Measurements from ENCODE around the gene ALDH4A1.
"Not testable (repeated sequence)": the region's sequence is repeated elsewhere in the genome, so short reads cannot be mapped to it uniquely, and the experiment has no call there.

ALDH4A1 gene

GRCh38 chr1:18847723-18848122 lies 54.6 kb downstream of the ALDH4A1 start:
- DNase-seq = not testable (repeated sequence)

DNA sequence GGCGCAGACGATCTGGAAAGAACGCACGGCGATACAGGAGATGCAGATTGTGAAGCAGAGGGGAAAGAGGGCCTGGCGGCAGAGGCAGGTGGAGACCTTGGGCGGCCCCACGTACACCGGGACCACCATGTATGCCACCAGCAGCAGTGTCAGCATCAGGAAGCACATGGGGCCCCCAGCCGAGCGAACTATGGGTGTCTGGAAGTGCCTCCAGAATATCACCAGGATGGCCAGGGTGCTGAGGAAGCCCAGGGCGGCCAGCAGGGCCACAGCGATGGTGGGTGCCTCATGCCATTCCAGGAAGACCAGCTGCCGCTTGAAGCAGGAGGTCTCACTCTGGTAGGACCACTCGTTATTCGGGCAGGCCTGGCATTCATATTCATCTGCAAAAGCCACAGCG lies 62.2 kb downstream of the ALDH4A1 start:
- no peak for DNase-seq

GRCh38 chr1:18836654-18837053 lies 65.7 kb downstream of the ALDH4A1 start:
- DNase-seq = no peak

GRCh38 chr1:18832319-18832718 lies 70.0 kb downstream of the ALDH4A1 start:
- DNase-seq = not testable (repeated sequence)

DNA sequence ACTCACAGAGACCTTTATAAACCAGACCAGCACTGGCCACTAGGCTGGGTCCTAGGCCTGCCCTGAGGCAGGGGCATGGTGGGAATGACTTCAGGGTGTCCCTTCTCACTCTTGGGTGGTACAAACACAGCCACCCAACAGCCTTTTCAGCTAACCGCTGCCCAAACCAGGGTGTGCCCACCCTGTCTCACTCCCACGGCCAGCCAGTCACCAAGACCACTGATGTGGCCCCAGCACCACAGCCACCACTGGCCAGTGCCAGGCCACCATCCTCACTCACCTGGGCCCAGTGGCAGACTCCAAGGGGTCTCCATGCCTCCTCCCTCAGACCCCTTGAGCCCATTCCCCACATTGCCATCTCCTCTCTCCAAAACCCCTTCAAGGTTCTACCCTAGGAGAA lies 70.7 kb downstream of the ALDH4A1 start:
- no peak for DNase-seq

DNA sequence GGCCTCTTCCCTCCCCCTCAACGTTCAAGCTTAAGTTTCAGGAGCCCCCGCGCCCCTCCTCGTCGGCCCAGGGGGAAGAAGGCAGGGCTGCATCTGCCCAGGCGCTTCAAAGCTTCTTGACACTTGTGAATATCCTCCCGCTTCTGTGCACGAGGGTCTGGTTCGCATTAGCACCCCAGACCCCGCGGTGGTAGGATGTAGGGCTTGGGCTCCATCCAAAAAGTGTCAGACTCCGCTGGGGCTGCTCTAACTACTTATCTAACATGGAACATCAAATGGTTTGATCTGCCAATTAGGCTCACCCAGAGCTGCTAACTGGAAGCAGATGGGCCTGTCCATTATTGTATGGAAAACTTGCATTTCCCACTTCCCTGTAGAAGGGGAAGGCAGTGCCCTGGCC lies 71.8 kb downstream of the ALDH4A1 start:
- no peak for DNase-seq

DNA sequence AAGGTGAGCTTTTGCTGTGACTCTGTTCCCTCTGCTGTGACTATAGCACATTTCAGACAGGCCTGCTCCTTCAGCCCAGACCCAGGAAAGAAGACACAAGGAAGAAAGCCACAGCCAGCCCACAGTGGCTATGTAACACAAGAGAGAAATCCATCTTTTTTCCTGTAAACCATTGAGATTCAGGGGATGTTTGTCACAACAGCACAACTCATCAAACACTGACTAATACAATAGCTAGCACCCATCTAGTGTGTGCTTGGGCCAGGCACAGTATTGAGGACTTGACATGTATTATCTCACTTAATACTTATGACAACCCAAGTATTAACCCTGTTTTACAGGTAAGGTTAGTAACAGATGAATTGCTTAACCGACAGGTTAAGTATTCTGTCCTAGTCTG lies 72.7 kb downstream of the ALDH4A1 start:
- DNase-seq = no peak

GRCh38 chr1:18828224-18828623 lies 74.1 kb downstream of the ALDH4A1 start:
- DNase-seq = no peak

DNA sequence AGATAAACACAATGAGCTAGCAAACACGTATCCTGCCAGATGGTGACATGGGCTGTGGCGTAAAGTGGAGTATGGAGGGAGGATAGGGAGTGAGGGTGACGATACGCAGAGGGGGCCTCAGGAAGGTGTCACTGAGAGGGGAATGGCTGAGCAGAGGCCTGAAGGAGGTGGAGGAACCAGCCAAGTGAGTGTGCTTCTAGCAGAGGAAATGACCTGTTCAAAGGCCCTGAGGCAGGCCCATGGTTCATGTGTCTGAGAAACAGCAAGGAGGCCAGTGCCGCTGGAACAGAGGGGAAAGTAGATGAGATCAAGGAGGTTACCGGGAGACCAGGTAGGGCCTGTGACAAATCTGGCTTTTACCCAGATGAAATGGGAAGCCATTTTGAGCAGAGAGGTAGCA lies 78.9 kb downstream of the ALDH4A1 start:
- no peak for DNase-seq
